Measurements from ENCODE around the gene PARD3. TPM values are rescaled to one million over a fixed set of nuclear protein-coding genes. Genes with fewer than 3 reads are reported as not detected.

Gene PARD3
- total and polyA plus RNA-seq, 10 of the 15 experiments (the other 5 are each of a cell fraction or from before 2014, with no cell fraction given), result 2.6 to 43.1 (median 13.9) TPM

- Histone ChIP-seq H3K27me3 (replicated peaks in 1 of 2; ENCODE audit: control insufficient read depth in 2 of 2, insufficient read depth in 2 of 2, low read length in 1 of 2) (no peaks in the 10 kb centered on the region), H3K9me3 (replicated peaks; ENCODE audit: control insufficient read depth, insufficient read depth, low read length) (no peaks in the 10 kb centered on the region; the same call in 2 of the 3 replicates), H3K27ac (ENCODE audit: control insufficient read depth, insufficient read depth) (no peak overlapping the region), H3K4me2 (ENCODE audit: control insufficient read depth, insufficient read depth) (no peak overlapping the region), H2AFZ (ENCODE audit: control insufficient read depth, low read depth, low read length) (no peak overlapping the region), H3K4me1 (ENCODE audit: control insufficient read depth, insufficient read depth, low read length) (no peaks in the 10 kb centered on the region), H3K4me3 (no peak overlapping the region), H4K20me1 (ENCODE audit: control insufficient read depth, insufficient read depth) (no peaks in the 10 kb centered on the region), H3K36me3 (ENCODE audit: control insufficient read depth in 2 of 2, insufficient read depth in 2 of 2, low read length in 1 of 2) (no peaks in the 10 kb centered on the region), H3K79me2 (ENCODE audit: control insufficient read depth, insufficient read depth, low read length) (no peaks in the 10 kb centered on the region), H3K9ac (ENCODE audit: control insufficient read depth, insufficient read depth, low read length) (no peak overlapping the region)
- intact Hi-C loops (cut with micrococcal nuclease; ENCODE audit: unreplicated experiment), result no loop called here
- no TSS peak for BruUV-seq (replicated peaks)
- SMC1A ChIA-PET (ENCODE audit: uncharacterized antibody, unreplicated experiment), result no interaction called here
- DNase-seq (ENCODE audit: low read depth, low spot score), result no peak
- RAD21 ChIA-PET (ENCODE audit: unreplicated experiment), result no interaction called here
- POLR2A ChIA-PET, result no interaction called here
- in situ Hi-C loops (cut with MboI), result no loop called here
- FAIRE-seq, result no peak
- ATAC-seq, result no peak
- TF ChIP-seq ZNF24 (IDR thresholded peaks at IDR 0.05) (peak; percentile 39; the same call in 1 of the 2 replicates), CUX1 (IDR thresholded peaks at IDR 0.05; ENCODE audit: insufficient replicate concordance, low read depth, low read length) (no peak)
- CTCF ChIA-PET, result interaction anchor here (1.3 kb wide), 1 partner anchor 78 kb away, joined by 3 read pairs; no protein-coding TSS in a partner anchor
- 69% methylated on average over 5 of the region's 5 CpGs for WGBS (ENCODE audit: insufficient coverage, insufficient replicate concordance, low lambda C conversion rate, missing lambda C conversion rate)
Measured at GRCh38 chr10:34101001-34101400, 714.1 kb downstream of the PARD3 start.

All from GM12878 (cell line).